Subcutaneous adipose tissue (tissue), 4 donors: Measurements from ENCODE around the gene DNALI1. TPM values are rescaled to one million over a fixed set of nuclear protein-coding genes. Genes with fewer than 3 reads are reported as not detected.

ENCODE experiments used
- total RNA-seq, 4 donors: library from RNA; depleted of rRNA; stranded (reverse); fragments of >200 nt; gene quantifications; one replicate each; pipeline ENCODE4 v1.1.0, GENCODE V29; 2016
- TF ChIP-seq, protein P1 (sequence below): fragments of 450-650 bp; IDR thresholded peaks from one replicate; pipeline ENCODE4 v1.5.1; 2016; ENCODE audit warnings: low read depth, mild to moderate bottlenecking, control low read depth, antibody characterized with exemption, moderate library complexity

Gene DNALI1
- total RNA-seq, 4 donors from 2014 or later = 1.3 to 4.2 (median 2.6) TPM

DNA sequence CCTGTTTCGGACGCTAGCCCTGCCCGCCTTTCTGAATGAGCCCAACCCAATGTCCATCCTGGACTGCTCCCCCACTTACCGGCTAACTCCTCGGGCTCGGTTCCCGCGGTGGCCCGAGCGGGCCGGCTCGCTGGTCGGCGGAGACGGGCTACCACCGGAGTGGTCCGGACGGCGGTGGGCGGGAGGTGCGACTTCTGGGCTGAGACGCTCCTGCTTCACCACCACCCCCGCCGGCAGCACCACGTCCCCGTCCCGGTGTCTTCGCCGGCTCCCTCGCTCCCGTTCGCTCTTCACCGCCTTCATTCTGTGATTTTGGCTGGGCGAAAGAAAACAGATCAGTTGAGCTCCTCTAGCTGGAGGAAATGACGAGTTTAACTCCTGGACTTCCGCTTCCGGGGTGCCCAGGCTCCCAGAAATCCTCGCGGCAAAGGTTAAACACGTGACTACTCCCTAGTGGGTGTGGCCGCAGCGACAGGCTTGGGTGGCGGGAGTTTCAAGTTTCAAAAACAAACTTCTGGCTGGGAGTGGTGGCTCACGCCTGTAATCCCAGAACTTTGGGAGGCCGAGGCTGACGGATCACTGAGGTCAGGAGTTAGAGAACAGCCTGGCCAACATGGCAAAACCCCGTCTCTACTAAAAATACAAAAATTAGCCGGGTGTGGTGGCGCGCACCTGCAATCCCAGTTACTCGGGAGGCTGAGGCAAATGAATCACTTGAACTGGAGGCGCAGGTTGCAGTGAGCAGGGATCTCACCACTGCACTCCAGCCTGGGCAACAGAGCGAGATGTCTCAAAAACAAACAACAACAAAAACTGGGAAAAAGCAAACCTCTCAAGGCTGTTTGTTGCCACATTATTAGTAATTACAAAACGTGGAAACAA lies 2.6 kb upstream of the DNALI1 start, which contains the start of gene SNIP1:
SNIP1 (minus strand) TSS at position 367 of the 882 bp plus-strand sequence; CDS start at position 303, 64 bp downstream.
- TF ChIP-seq, protein P1, sequence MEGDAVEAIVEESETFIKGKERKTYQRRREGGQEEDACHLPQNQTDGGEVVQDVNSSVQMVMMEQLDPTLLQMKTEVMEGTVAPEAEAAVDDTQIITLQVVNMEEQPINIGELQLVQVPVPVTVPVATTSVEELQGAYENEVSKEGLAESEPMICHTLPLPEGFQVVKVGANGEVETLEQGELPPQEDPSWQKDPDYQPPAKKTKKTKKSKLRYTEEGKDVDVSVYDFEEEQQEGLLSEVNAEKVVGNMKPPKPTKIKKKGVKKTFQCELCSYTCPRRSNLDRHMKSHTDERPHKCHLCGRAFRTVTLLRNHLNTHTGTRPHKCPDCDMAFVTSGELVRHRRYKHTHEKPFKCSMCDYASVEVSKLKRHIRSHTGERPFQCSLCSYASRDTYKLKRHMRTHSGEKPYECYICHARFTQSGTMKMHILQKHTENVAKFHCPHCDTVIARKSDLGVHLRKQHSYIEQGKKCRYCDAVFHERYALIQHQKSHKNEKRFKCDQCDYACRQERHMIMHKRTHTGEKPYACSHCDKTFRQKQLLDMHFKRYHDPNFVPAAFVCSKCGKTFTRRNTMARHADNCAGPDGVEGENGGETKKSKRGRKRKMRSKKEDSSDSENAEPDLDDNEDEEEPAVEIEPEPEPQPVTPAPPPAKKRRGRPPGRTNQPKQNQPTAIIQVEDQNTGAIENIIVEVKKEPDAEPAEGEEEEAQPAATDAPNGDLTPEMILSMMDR = no peak

DNA sequence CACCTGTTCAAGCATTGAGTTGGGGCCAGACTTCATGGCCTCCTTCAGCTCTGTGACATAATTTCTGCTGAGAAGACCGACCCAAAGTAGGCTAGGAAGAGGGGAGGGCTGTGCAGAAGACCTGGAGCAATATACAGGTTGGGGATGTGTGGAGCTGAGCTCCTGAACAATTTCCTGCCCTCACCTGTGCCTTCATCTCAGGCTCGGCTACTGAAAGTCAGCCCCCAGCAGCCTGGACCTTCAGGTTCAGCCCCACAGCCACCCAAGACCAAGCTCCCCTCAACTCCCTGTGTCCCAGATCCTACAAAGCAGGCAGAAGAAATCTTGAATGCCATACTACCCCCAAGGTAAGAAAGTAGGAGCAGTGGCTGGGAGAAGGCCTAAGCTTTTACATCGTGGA lies 662 bp downstream of the DNALI1 start:
- TF ChIP-seq, protein P1 = no peak

GRCh38 chr1:37558411-37558810 lies 1.7 kb downstream of the DNALI1 start:
- TF ChIP-seq, protein P1 = no peak

- TF ChIP-seq, protein P1 = no peak
Measured at GRCh38 chr1:37559080-37559479, 2.3 kb downstream of the DNALI1 start.

- TF ChIP-seq, protein P1 = no peak
Measured at GRCh38 chr1:37560401-37561132, 3.8 kb downstream of the DNALI1 start.

- TF ChIP-seq, protein P1 = no peak
Measured at GRCh38 chr1:37561133-37562132, 4.7 kb downstream of the DNALI1 start.
